Stimulated activated naive CD4-positive, alpha-beta T cell (primary cell): Measurements from ENCODE around the gene RCSD1.

Experiments used
- DNase-seq, 6 experiments: peaks; one replicate each; lab custom pipeline; 2025; lab: John Stamatoyannopoulos, UW

Gene RCSD1

GRCh38 chr1:167666416-167666815, 36.4 kb downstream of the RCSD1 start:
- DNase-seq: no peak

- no peak for DNase-seq
Observed at GRCh38 chr1:167667536-167667935, 37.5 kb downstream of the RCSD1 start.

GRCh38 chr1:167668108-167668507, 38.1 kb downstream of the RCSD1 start:
- no peak for DNase-seq

- no peak for DNase-seq
Observed at GRCh38 chr1:167669209-167670124, 39.4 kb downstream of the RCSD1 start.

- DNase-seq: no peak
Observed at GRCh38 chr1:167670563-167670962, 40.5 kb downstream of the RCSD1 start.

- no peak for DNase-seq
Observed at GRCh38 chr1:167671727-167672511, 41.9 kb downstream of the RCSD1 start.

- DNase-seq: no peak
Observed at GRCh38 chr1:167672831-167673230, 42.8 kb downstream of the RCSD1 start.

GRCh38 chr1:167673265-167673664, 43.2 kb downstream of the RCSD1 start:
- DNase-seq: no peak

GRCh38 chr1:167674156-167674555, 44.1 kb downstream of the RCSD1 start:
- DNase-seq: no peak

- no peak for DNase-seq
Observed at GRCh38 chr1:167675440-167675839, 45.4 kb downstream of the RCSD1 start.

- DNase-seq: no peak
Observed at GRCh38 chr1:167676205-167676915, 46.3 kb downstream of the RCSD1 start.

- no peak for DNase-seq
Observed at GRCh38 chr1:167676916-167677848, 47.1 kb downstream of the RCSD1 start.

- DNase-seq: no peak
Observed at GRCh38 chr1:167678422-167678821, 48.4 kb downstream of the RCSD1 start.

- DNase-seq: no peak
Observed at GRCh38 chr1:167678838-167679237, 48.8 kb downstream of the RCSD1 start.

- DNase-seq: no peak
Observed at GRCh38 chr1:167679714-167680113, 49.7 kb downstream of the RCSD1 start.

GRCh38 chr1:167681024-167681423, 51.0 kb downstream of the RCSD1 start:
- DNase-seq: no peak

- DNase-seq: no peak
Observed at GRCh38 chr1:167681451-167682098, 51.5 kb downstream of the RCSD1 start.

GRCh38 chr1:167683226-167683625, 53.2 kb downstream of the RCSD1 start:
- no peak for DNase-seq

GRCh38 chr1:167683641-167684502, 53.8 kb downstream of the RCSD1 start:
- DNase-seq: no peak

GRCh38 chr1:167685844-167686243, 55.8 kb downstream of the RCSD1 start:
- DNase-seq: no peak
